ENCODE measurements around the gene NAALADL2. TPM values are rescaled to one million over a fixed set of nuclear protein-coding genes. Genes with fewer than 3 reads are reported as not detected.

NAALADL2 gene
- total and polyA plus RNA-seq, 2 of the 4 experiments (the other 2 are of a cell fraction): 3.8 to 19.2 TPM

DNA sequence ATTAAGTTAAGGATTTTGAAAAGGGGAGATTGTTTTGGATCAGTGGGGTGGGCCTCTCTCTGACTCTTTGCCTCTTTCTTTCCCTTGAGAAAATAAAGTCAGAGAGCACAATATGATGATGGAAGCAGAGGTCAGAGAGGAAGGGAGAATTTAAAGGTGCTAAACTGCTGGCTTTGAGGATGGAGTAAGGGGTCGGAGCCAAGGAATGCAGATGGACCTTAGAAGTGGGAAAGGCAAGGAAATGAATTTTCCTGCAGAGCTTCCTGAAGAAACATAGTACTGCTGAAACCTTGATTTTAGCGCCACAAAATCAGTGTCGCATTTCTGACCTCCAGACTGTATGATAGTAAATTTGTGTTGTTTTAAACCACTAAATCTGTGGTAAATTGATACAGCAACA is 317.4 kb downstream of the NAALADL2 start:
- DNase-seq: no peak
- H2BK15ac ChIP-seq (ENCODE audit: low read depth, low read length): no peak overlapping the region
- H2BK120ac ChIP-seq (ENCODE audit: low read depth, low read length): no peak overlapping the region
- no peak overlapping the region for H2AK9ac ChIP-seq (replicated peaks; ENCODE audit: low read depth, low read length, poor library complexity)
- H3K36me3 ChIP-seq (ENCODE audit: control insufficient read depth, insufficient read depth, low read length): no peaks in the 10 kb centered on the region
- WGBS, 2 experiments (ENCODE audit: extremely low coverage in 2 of 2, insufficient read length in 1 of 2): no CpG with 5 or more reads among the region's 3 CpGs
- H2BK5ac ChIP-seq (ENCODE audit: low read depth, low read length, poor library complexity, severe bottlenecking): no peak overlapping the region
- no peak overlapping the region for H2AK5ac ChIP-seq (ENCODE audit: low read depth, low read length)
- H3K27me3 ChIP-seq (ENCODE audit: control insufficient read depth, insufficient read depth, low read length): no peaks in the 10 kb centered on the region
- no peak overlapping the region for H3K23ac ChIP-seq (ENCODE audit: low read depth, low read length)
- POLR2A ChIA-PET (ENCODE audit: unreplicated experiment): no interaction called here
- H4K91ac ChIP-seq (ENCODE audit: insufficient read depth, low read depth, low read length): no peak overlapping the region
- H2BK20ac ChIP-seq (ENCODE audit: low read depth, low read length): no peak overlapping the region
- CTCF ChIA-PET: no interaction called here
- H3K56ac ChIP-seq (ENCODE audit: extremely low read depth, insufficient read depth, low read length): no peak overlapping the region
- H3K4me3 ChIP-seq (ENCODE audit: insufficient read depth, low read depth, low read length): no peak overlapping the region
- H3K4me1 ChIP-seq (ENCODE audit: control insufficient read depth, insufficient read depth, low read length): peaks cover 2% of the 10 kb centered on the region; the same call in 1 of the 2 replicates
- no peaks in the 10 kb centered on the region for H3K9me1 ChIP-seq (ENCODE audit: insufficient read depth, low read length)
- no TSS peak for BruUV-seq (replicated peaks)
- peak overlapping the region; percentile 60; the same call in 1 of the 2 replicates for H3K14ac ChIP-seq (replicated peaks; ENCODE audit: low read depth, low read length)
- no peak overlapping the region for H3K9ac ChIP-seq (ENCODE audit: low read depth, low read length)
- no peak for TF ChIP-seq RCOR1 (IDR thresholded peaks at IDR 0.05; ENCODE audit: insufficient replicate concordance, low read length)
- no peak for TF ChIP-seq FOS (IDR thresholded peaks at IDR 0.05; ENCODE audit: low read depth, low read length)
- no peak for TF ChIP-seq CEBPB (IDR thresholded peaks at IDR 0.05; ENCODE audit: low read depth, low read length)
- TF ChIP-seq ELK1 (IDR thresholded peaks at IDR 0.05; ENCODE audit: borderline replicate concordance, low read depth, low read length): no peak
- no peak for TF ChIP-seq USF2 (IDR thresholded peaks at IDR 0.05; ENCODE audit: low read depth, low read length)
- peak overlapping the region; percentile 37 for H2AFZ ChIP-seq (replicated peaks; ENCODE audit: low read length, poor library complexity)
- no peak overlapping the region for H4K5ac ChIP-seq (ENCODE audit: low read depth, low read length)
- no peak overlapping the region for H4K8ac ChIP-seq (ENCODE audit: low read depth in 2 of 2, low read length in 2 of 2)
- dilution Hi-C loops (cut with HindIII; ENCODE audit: low sequenced_read_pairs, unreplicated experiment): no loop called here
- H3K79me1 ChIP-seq (ENCODE audit: low read depth in 1 of 2, low read length in 2 of 2): no peaks in the 10 kb centered on the region
- no peaks in the 10 kb centered on the region for H4K20me1 ChIP-seq (ENCODE audit: insufficient read depth, low read length)
- H3K18ac ChIP-seq (ENCODE audit: low read depth, low read length): no peak overlapping the region
- intact Hi-C loops (cut with micrococcal nuclease): no loop called here
- H3K27ac ChIP-seq (ENCODE audit: insufficient read depth, low read length): no peak overlapping the region
- no peak overlapping the region for H3K4me2 ChIP-seq (ENCODE audit: low read depth, low read length)
- in situ Hi-C loops (cut with MboI; ENCODE audit: low sequenced_read_pairs): no loop called here
- no peaks in the 10 kb centered on the region for H3K9me3 ChIP-seq (ENCODE audit: control insufficient read depth, insufficient read depth, low read length)
- no peak overlapping the region for H3K4ac ChIP-seq (ENCODE audit: low read depth, low read length)
- no peak for ATAC-seq (ENCODE audit: low read depth)

Data from IMR-90 (cell line).